Common myeloid progenitor, CD34-positive (primary cell): ENCODE measurements around the gene METTL23.
A peak's percentile ranks its signal among the peaks of the same experiment; 100 is the strongest.
"Not testable (repeated sequence)": the region's sequence is repeated elsewhere in the genome, so short reads cannot be mapped to it uniquely, and the experiment has no call there.

ENCODE experiments used
- CTCF ChIA-PET: fragments of 350-600 bp; sonication (Branson Sonifier 250); formaldehyde crosslinking; loops from one replicate; lab custom pipeline; 2021; ENCODE audit warnings: antibody characterized with exemption; lab: Charles Lee
- POLR2A ChIA-PET: fragments of 350-600 bp; sonication (Branson Sonifier 250); formaldehyde crosslinking; loops from one replicate; lab custom pipeline; 2021; ENCODE audit warnings: antibody characterized with exemption; lab: Charles Lee
- DNase-seq, 3 donors: peaks; one replicate each; pipeline versions ENCODE4 v3.0.0 to v3.0.0-alpha.2; 2013
- H3K27ac ChIP-seq, 2 experiments: 1 replicate in 1 of 2; 2 replicates in 1 of 2; pipeline ENCODE4 v1.7.0; 2013; ENCODE audit warnings: inconsistent platforms in 2 of 2, low read length in 2 of 2, mild to moderate bottlenecking in 2 of 2, low read depth in 1 of 2, moderate library complexity in 1 of 2; ENCODE audit not compliant: severe bottlenecking in 2 of 2, insufficient read depth in 1 of 2, poor library complexity in 1 of 2
- H3K27me3 ChIP-seq, 5 experiments: replicated peaks in 2 of 5; 1 replicate in 3 of 5; 2 replicates in 2 of 5; pipeline versions ENCODE4 v1.6.1 to v1.7.0; 2013; ENCODE audit warnings: low read length in 4 of 5, mild to moderate bottlenecking in 2 of 5, moderate library complexity in 2 of 5, inconsistent platforms in 1 of 5; ENCODE audit not compliant: insufficient read depth in 5 of 5, control insufficient read depth in 4 of 5
- H3K36me3 ChIP-seq, 4 experiments: 1 replicate in 2 of 4; 2 replicates in 2 of 4; pipeline versions ENCODE4 v1.6.1 to v1.7.0; 2013; ENCODE audit warnings: low read length in 3 of 4, control low read depth in 1 of 4, mild to moderate bottlenecking in 1 of 4; ENCODE audit not compliant: control insufficient read depth in 4 of 4, insufficient read depth in 4 of 4
- H3K4me1 ChIP-seq, 4 experiments: 1 replicate in 3 of 4; 2 replicates in 1 of 4; pipeline versions ENCODE4 v1.6.1 to v1.7.1; 2013; ENCODE audit warnings: low read length in 3 of 4, mild to moderate bottlenecking in 3 of 4, control low read depth in 1 of 4, inconsistent platforms in 1 of 4, moderate library complexity in 1 of 4; ENCODE audit not compliant: control insufficient read depth in 4 of 4, insufficient read depth in 4 of 4; ENCODE audit errors: control extremely low read depth in 1 of 4
- H3K4me3 ChIP-seq, 7 experiments: 1 replicate in 4 of 7; 2 replicates in 3 of 7; pipeline versions ENCODE4 v1.5.1 to v1.7.0; 2013; ENCODE audit warnings: mild to moderate bottlenecking in 7 of 7, low read length in 6 of 7, moderate library complexity in 6 of 7, inconsistent platforms in 2 of 7, low read depth in 2 of 7, control low read depth in 1 of 7; ENCODE audit not compliant: insufficient read depth in 4 of 7, control insufficient read depth in 1 of 7; ENCODE audit errors: extremely low read depth in 1 of 7
- H3K9me3 ChIP-seq, 5 experiments: 1 replicate in 4 of 5; 2 replicates in 1 of 5; pipeline versions ENCODE4 v1.6.1 to v1.7.1; 2013; ENCODE audit warnings: low read length in 4 of 5, mild to moderate bottlenecking in 2 of 5, inconsistent platforms in 1 of 5, low read depth in 1 of 5, moderate library complexity in 1 of 5; ENCODE audit not compliant: control insufficient read depth in 4 of 5, insufficient read depth in 2 of 5; ENCODE audit errors: control extremely low read depth in 1 of 5
- WGBS: methylation state at CpG from one replicate; pipeline ENCODE4 v1.1.5; 2013; ENCODE audit not compliant: insufficient coverage; 5-methylcytosine and 5-hydroxymethylcytosine counted together

METTL23 gene

GRCh38 chr17:76709951-76710862 lies 16.4 kb upstream of the METTL23 start:
- H3K27ac ChIP-seq, H3K9me3 ChIP-seq, DNase-seq: not testable (repeated sequence)
- Histone ChIP-seq H3K36me3 (peaks cover 0 to 19% (median 7%) of the 10 kb centered on the region in 4 experiments), H3K4me3 (peak overlapping the region in 6 of 7 experiments; percentile 34 to 75 (median 62)), H3K4me1 (peaks cover 6 to 32% (median 23%) of the 10 kb centered on the region in 4 experiments), H3K27me3 (peaks cover 0 to 11% (median 0%) of the 10 kb centered on the region in 5 experiments)
- POLR2A ChIA-PET: interaction anchor here (0.7 to 1.0 kb wide), 2 partner anchors 26 to 42 kb away, joined by 3 read pairs; no protein-coding TSS in a partner anchor
- 14% methylated on average over 21 of the region's 79 CpGs for WGBS
- CTCF ChIA-PET: interaction anchor here (0.7 to 2.2 kb wide), 5 partner anchors 9 to 74 kb away, joined by 3 to 5 read pairs (median 4); partner anchors contain the start of gene MFSD11

DNA sequence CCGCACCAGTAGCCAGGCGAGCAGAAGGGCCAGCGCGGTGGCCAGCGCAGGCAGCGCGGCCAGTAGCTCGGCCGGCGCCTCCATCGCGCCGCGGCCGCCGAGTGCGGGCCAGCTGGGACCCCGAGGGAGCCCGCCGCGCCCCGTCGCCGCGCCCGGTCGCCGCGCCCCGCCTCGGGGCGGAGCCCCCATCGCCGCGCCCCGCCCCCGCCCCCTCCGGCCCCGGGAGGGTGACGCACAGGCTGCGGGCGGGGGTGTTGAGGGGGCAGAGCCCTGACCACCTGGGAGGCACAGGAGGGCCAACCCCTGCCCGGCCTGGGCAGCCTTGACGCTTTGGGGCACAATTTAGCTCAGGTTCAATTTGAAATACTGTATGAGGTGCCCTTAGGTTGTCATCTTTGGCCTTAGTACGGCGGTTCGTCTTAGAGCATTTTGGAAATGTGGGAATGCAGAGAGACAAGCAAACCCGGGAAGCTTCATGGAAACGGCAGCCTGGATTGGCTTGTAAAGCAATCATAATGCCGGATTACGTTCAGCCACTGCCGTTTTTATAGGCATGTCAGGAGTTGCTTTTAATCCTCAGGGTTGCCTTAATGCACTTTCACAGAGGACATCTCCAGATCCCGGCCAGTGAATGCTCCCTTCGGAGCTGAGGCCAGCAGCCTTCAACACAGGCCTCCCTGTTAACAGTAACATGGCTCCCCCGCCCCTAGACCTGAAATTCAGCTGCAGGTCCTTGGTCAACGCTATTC lies 15.6 kb upstream of the METTL23 start, which contains the start of gene MXRA7:
MXRA7 (minus strand) TSS at position 103 of the 749 bp plus-strand sequence; CDS start at position 84, 19 bp downstream.
- Histone ChIP-seq H3K27me3 (peaks cover 0 to 11% (median 0%) of the 10 kb centered on the region in 5 experiments), H3K4me3 (peak within 1 kb of the TSS in 6 of 7 experiments; percentile 40 to 75 (median 62)), H3K36me3 (peaks cover 0 to 25% (median 9%) of the 10 kb centered on the region in 4 experiments), H3K27ac (no peak within 1 kb of the TSS), H3K4me1 (peaks cover 14 to 40% (median 31%) of the 10 kb centered on the region in 4 experiments), H3K9me3 (no peaks in the 10 kb centered on the region)
- 10% methylated on average over 23 of the region's 56 CpGs for WGBS
- POLR2A ChIA-PET: interaction anchor here (0.6 to 1.0 kb wide), 2 partner anchors 43 to 93 kb away, joined by 3 read pairs; no protein-coding TSS in a partner anchor
- peak in 2 of 3 donors; percentile 50 to 59 for DNase-seq
- CTCF ChIA-PET: interaction anchor here (0.7 to 1.4 kb wide), 4 partner anchors 8 to 73 kb away, joined by 3 to 4 read pairs (median 4); no protein-coding TSS in a partner anchor

- 96% methylated on average over 4 of the region's 7 CpGs for WGBS
- DNase-seq, POLR2A ChIA-PET, H3K9me3 ChIP-seq, H3K4me3 ChIP-seq, H3K27ac ChIP-seq: not testable (repeated sequence)
- CTCF ChIA-PET: interaction anchor here (0.6 to 1.6 kb wide), 4 partner anchors 15 to 189 kb away, joined by 3 to 4 read pairs (median 3); no protein-coding TSS in a partner anchor
- H3K36me3 ChIP-seq: peaks cover 1 to 38% (median 20%) of the 10 kb centered on the region in 4 experiments
- peaks cover 17 to 49% (median 41%) of the 10 kb centered on the region in 4 experiments for H3K4me1 ChIP-seq
- H3K27me3 ChIP-seq: peaks cover 0 to 11% (median 0%) of the 10 kb centered on the region in 5 experiments
These were observed 14.3 kb upstream of the METTL23 start for GRCh38 chr17:76712321-76712720.

- Histone ChIP-seq H3K27ac (no peak overlapping the region), H3K9me3 (no peaks in the 10 kb centered on the region), H3K4me1 (peaks cover 17 to 49% (median 42%) of the 10 kb centered on the region in 4 experiments), H3K36me3 (peaks cover 6 to 47% (median 28%) of the 10 kb centered on the region in 4 experiments), H3K27me3 (peaks cover 0 to 8% (median 0%) of the 10 kb centered on the region in 5 experiments), H3K4me3 (no peak overlapping the region)
- ChIA-PET CTCF (interaction anchor here (0.8 to 2.6 kb wide), 15 partner anchors 9 to 190 kb away, joined by 3 to 14 read pairs (median 3); partner anchors contain the start of gene METTL23), POLR2A (interaction anchor here (0.6 kb wide), 1 partner anchor 407 kb away, joined by 9 read pairs; no protein-coding TSS in a partner anchor)
- 95% methylated on average over 6 of the region's 7 CpGs for WGBS
- DNase-seq: no peak
These were observed 12.9 kb upstream of the METTL23 start for GRCh38 chr17:76713765-76714164.

- ChIA-PET POLR2A (no interaction called here), CTCF (interaction anchor here (0.8 to 2.6 kb wide), 13 partner anchors 9 to 157 kb away, joined by 3 to 14 read pairs (median 3); partner anchors contain the start of gene SRSF2)
- H3K27ac ChIP-seq: no peak overlapping the region
- WGBS: 94% methylated on average over 5 of the region's 5 CpGs
- H3K4me3 ChIP-seq: no peak overlapping the region
- no peak for DNase-seq
- H3K36me3 ChIP-seq: peaks cover 7 to 51% (median 33%) of the 10 kb centered on the region in 4 experiments
- H3K4me1 ChIP-seq: peaks cover 17 to 47% (median 42%) of the 10 kb centered on the region in 4 experiments
- H3K9me3 ChIP-seq: no peaks in the 10 kb centered on the region
- peaks cover 0 to 8% (median 0%) of the 10 kb centered on the region in 5 experiments for H3K27me3 ChIP-seq
These were observed 12.3 kb upstream of the METTL23 start for GRCh38 chr17:76714336-76714735.

DNA sequence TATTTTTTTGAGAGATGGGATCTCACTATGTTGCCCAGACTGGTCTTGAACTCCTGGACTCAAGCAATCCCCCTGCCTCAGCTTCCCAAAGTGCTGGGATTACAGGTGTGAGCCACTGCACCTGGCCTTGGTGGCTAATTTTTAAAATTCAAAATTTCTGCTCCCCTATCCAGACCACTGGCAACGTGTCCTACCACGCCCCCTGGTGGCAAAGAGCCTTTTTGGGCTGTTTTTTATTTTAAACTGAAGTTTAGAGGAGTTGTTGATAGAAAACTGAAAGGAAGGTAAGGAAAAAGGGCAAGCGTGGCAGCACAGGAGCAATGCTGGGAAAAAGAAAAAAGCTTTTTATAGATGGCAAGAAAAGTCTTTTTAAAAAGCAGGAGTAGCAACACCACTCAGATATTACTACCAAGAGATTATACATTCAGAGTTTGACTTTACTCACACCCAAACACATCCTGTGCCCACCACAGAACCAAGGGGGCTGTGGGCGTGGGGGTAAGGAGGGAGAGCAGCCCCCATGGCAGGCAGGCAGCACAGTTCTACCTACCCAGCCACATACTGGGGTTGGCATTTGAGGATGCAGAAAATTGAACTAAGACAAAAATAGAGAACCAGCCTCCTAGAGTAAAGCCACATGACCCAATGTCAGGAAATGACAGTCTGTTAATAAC lies 11.7 kb upstream of the METTL23 start:
- peaks cover 17 to 43% (median 38%) of the 10 kb centered on the region in 4 experiments for H3K4me1 ChIP-seq
- H3K27ac ChIP-seq: peak overlapping the region; percentile 46 to 74
- no peaks in the 10 kb centered on the region for H3K9me3 ChIP-seq
- peak; percentile 57 to 72 (median 63) for DNase-seq
- ChIA-PET POLR2A (no interaction called here), CTCF (interaction anchor here (1.0 to 2.6 kb wide), 8 partner anchors 9 to 137 kb away, joined by 3 to 14 read pairs (median 6); partner anchors contain the start of gene SRSF2)
- H3K36me3 ChIP-seq: peaks cover 8 to 57% (median 38%) of the 10 kb centered on the region in 4 experiments
- WGBS: 0% methylated on average over 3 of the region's 4 CpGs
- peaks cover 0 to 4% (median 0%) of the 10 kb centered on the region in 5 experiments for H3K27me3 ChIP-seq
- peak overlapping the region in 5 of 7 experiments; percentile 31 to 57 (median 45) for H3K4me3 ChIP-seq
